ENCODE results near the gene HOXA4.

The HOXA4 gene

DNA sequence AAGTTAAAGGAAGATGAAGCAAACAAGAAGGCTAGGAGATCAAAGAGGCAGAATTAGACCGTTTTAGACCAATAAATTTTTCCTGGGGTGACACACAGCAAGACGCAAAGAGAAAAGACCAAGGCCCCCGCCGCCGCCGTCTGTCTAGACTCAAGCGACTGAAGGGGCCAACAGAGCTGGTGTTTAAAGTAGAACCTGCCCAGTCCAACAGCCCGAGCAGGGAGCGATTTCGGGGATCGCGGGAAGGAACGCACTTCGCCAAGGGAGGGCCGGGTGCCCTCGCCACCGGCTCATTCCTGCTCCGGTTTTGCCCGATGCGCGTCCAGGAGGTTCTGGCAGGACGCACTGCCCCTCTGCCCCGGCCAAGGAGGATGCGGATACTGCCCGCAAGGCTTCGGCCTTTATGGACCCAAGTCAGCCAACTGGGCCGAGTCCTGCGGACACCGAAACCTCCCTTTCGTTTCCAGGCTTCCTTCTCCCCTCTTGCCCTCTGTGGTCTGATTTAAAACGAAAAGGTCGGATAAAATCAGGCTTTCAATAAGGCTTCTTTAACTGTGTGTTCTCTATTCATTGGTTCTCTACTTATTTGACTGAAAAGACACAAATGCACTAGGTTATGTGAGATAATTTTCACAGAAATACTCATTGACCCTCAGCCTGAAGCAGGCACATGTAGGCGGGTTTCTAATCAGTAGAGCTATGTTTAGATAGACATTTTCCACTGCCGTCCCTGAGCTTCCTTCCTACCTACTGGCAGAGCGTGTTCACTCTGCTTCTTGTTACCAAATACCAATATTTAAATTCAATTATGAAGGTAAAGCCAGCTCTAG is 28.1 kb upstream of the HOXA4 start:
- no peak for DNase-seq (ENCODE audit: low read depth in 2 of 2)

DNA sequence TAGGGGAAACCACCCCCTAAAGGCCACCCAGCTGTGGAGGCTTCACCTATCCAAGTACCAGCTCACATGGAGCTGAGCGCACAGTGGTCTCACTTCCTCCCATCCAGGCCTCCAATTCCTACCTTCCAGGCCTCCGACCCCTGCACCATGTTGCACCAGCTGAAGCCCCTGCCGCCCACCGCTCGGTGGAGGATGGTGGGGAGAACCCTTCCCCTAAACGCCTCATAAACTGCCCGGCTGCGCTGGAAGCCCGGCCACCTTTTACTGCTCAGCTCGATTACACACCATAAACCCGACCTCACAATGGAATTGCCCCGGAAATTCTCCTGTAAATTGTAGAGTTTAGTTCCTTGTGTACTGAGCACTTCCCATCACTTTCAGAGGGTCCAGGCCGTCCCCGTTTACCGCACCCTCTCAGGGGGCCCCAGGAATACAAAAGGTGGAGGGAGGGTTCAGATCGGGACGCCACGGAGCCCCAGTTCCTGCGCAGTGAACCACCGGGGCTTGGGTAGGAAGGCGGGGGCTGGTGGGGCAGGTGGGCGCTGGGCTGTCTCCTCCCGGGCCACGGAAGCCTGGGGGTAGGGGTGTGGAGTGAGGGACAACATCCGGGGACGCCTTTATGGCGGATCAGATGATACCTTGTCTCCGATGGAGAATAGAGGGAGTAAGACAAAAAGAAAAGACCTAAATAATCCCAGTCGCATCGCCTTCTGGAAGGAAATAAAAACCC is 27.3 kb upstream of the HOXA4 start:
- DNase-seq (ENCODE audit: low read depth in 2 of 2) = no peak

DNA sequence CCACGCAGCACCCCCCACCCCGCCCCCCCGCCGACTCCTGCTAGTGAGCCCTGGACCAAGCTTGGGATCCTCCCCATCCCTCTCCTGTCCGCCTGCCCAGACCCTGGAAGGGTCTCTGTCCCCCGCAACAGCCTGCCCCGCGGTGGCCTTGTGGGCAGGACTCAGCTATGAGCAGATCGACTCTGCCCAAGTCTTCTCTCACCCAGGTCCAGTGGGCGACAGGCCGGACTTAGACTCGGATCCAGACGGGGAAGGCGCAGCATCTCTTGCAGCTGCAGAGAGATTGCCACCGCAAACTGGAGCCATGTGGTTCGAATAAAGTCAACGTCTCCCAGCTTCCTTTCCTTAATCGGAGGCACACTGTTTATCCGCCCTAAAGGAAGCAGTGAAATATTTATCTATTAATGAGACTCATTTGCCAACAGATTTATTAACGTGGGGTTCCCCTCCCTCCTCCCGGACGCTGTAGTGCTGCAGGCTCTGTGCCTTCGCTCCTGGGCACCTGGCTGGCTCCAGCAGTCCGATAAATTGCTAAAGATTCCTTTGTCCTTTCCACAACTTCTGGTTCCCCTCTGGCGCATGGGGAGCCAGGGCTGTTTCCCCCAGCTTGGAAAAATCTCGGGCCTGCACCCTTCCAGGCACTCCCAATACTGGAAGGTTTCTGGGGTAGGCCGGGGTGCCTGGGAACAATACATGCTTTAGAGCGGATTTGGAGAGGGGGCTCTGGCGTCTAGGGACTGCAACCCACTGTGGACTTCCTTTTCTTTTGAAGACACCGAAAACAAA is 26.6 kb upstream of the HOXA4 start:
- DNase-seq (ENCODE audit: low read depth in 2 of 2) = no peak

DNA sequence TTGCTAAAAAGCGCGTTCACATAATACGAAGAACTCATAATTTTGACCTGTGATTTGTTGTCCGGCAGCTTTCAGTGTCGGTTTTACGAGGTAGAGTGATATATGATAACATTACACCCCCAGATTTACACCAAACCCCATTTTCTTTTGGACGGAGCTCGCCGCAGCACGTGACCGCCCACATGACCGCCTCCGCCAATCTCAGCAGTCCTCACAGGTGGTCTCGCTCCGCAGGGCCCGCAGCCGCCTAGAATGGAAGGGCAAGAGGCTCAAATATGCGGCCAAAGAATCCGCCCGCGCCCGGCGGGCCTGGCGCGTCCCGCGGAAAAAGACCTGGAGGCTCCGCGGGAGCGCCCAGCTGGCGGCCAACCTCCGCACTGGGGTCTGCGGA is 25.9 kb upstream of the HOXA4 start, which contains the start of gene HOXA7:
Gene HOXA7 (minus strand): TSS at position 168 of the 391 bp plus-strand sequence. CDS start 130 bp downstream, at position 38.
- no peak for DNase-seq (ENCODE audit: low read depth in 2 of 2)

DNA sequence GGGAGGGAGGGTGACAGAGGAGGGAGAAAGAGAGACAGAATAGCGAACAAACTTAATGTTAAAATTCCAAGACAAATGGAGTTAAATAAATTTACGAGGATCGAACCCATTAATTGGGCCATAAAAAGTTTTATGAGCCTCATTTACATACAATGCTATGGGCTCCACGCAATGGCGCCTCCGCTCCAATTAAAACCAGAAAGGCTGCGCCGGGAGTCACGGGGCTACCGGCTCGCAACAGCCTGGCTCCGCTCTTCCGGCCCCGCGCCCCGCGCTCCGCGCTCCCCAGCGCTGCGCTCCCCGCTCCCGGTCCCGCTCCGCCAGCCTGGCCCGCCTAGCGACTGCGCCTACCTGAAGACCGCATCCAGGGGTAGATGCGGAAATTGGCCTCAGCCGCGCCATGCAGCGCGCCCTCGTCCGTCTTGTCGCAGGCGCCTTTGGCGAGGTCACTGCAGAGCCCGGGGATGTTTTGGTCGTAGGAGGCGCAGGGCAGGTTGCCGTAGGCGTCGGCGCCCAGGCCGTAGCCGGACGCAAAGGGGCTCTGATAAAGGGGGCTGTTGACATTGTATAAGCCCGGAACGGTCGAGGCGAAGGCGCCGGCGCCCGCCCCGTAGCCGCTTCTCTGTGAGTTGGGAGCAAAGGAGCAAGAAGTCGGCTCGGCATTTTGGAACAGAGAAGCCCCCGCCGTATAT is 25.4 kb upstream of the HOXA4 start:
- DNase-seq (ENCODE audit: low read depth in 2 of 2) = no peak

DNA sequence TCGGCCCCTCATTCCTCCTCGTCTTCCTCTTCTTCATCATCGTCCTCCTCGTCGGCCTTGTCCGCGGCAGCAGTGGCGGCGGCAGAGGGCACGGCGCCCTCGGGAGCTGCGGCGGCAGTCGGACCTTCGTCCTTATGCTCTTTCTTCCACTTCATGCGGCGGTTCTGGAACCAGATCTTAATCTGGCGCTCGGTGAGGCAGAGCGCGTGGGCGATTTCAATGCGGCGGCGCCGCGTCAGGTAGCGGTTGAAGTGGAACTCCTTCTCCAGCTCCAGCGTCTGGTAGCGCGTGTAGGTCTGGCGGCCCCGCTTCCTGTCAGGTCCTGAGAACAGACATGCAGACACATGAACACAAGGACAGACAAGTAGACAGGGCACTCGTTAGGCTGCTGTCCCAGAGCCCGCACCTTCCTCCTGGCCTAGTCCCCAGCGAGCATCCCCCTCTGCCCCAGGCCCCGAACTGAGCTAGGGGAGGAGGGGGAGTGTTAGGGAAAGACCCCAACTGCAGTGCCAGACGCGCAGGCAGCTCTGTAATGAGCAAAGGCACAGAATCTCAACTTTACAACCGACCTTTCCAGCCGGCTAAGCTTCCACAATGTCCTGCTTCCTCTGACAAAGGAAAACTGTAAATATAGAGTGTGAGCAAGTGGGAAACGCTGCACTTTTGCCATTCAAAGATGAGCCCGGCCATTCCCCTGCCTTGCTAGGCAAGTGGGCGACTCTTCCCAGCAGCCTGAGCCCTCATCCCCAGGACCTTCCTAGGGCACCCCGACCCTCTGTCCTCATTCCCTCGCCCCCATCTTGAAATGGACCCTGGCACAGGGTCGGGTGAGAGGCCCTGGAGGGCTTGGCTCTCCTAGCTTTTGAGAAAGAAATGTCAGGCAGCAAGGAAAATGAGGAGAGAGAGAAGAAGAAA is 24.6 kb upstream of the HOXA4 start:
- DNase-seq (ENCODE audit: low read depth in 2 of 2) = no peak

DNA sequence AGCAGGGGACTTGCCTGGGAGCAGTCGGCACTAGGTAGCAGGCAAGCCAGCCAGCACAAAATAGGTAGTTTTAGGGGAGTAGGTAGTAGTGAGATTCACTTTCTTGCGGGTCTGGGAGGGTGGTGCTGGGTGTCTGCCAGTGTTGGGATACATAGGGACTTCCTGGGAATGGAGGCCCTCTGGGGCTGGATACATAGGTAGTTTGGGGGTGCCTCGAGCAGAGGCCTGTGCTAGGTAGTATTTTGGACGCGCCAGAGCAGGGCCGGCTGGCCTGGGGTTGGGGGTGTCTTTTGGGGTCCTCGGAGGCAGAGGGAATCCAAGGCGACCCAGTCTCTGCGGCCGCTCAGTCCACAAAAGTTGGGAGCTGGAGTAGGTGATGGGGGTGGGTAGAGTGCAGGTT is 23.8 kb upstream of the HOXA4 start:
- DNase-seq (ENCODE audit: low read depth in 2 of 2) = no peak

DNA sequence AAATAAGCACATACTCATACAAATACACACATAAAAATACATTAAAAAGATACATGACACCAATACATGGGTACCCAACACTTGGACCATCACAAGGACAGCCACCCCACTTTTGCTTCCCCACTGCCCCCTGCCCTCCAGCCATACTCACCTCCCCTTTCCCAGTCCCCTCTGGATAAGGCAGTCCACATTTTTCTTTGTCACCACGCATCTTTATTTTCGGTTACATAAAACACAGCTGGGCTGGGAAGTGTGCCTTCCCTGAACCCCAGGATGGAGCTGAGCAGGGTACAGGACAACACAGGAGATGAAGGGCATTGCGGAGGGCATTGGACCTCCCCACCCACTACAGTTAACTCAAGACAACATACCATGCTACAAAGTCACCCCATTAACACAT is 23.0 kb upstream of the HOXA4 start:
- no peak for DNase-seq (ENCODE audit: low read depth in 2 of 2)

DNA sequence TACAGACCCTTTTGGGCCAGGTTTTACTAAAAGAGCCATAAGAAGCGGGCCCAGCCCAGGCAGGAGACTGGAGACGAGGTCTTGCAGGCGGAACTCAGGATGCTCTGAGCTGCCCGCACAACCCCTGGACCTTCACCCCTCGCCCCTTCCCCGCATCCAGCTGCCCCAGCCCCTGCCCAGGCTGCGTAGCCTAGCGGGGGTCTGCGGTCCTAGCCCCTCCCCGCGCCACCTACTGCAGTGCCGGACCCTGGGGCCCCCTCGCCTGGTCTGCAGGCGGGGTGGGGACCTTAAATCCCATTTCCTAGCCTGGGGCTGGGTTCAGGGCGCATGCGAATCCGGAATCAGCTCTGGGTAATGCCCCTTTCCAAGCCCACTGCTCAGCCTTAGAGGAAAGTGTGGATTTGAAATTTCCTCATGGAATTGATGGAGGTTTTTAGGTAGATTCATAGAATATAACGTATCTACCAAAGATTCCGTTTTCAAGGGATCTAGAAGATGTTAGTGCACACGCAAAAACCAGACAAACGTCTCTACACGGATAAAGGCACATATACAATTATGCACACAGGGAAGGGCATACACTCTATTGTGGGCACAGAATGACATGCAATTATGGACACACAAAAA is 22.4 kb upstream of the HOXA4 start:
- DNase-seq (ENCODE audit: low read depth in 2 of 2) = no peak

DNA sequence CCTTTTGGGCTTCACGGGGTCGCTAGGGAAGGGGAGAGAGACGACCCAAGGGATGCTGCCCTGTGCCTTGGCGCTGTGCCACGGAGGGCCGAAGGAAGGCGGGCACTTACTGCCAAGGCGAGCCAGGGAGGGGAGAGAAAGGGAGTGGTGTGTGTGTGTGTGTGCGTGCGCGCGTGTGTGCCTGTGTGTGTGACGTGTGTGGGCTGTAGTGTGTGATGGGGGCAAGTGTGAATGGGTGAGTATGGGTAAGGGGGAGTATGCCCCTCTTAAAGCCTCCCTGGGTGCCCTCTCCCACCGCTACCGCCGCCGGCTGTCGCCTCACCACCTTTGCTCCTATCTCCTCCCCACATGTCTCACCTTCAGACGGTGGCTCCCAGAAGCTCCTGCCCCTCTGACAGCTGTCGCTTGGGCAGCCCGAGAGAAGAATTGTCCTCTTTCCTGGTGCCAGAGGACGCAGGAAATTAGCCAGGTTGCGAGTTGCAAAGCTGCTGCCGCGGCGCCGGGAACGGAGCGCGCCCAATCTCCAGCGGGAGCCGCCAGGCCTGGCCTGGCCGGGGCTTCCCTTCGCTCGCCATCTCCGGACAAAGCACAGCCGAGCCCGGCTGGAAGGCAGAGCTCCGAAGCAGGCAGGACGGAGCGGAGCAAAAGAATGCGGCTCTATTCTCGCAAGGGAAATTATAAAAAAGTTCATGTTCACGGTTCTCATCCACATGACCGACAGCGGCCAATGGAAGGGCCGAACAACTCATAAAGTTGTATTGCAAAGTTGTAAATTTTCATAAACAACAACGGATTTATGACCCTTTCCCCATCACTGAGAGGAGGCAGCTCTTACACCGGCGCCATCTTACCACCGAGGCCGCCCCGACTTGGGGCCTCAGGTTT is 21.6 kb upstream of the HOXA4 start, which contains the start of gene HOXA3:
Gene HOXA3 (minus strand): TSS at position 653 of the 885 bp plus-strand sequence. CDS start 41,943 bp downstream, outside the sequence.
- DNase-seq (ENCODE audit: low read depth in 2 of 2) = peak in 1 of 2 experiments; percentile 42

DNA sequence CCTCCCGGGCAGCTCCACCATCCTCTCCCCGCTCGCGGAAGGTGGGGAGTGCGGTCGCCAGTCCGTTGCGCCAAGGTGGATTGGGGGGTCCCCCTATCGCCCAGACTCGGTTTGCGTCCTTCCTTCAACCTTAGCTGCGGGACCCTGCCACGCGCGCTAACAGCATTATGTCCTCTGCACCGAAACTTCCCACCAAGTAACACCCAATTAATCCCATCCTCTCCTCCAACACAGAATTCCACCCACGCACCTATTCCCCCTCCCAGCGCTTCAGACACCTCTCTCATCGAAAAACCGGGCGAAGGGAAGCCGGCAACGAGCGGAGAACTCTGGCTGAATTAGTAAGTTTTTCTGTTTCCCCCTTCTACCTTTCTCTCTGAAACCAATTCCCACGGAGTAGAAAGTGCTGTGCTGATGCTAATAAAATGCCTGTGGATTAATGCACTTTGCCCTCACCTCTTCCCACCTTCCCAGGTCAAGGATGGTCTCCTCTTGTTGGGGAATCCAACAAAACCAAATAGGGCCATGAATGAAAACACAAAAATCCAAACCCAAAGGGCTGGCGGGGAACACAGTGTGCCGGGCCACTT is 20.9 kb upstream of the HOXA4 start:
- DNase-seq (ENCODE audit: low read depth in 2 of 2) = no peak

DNA sequence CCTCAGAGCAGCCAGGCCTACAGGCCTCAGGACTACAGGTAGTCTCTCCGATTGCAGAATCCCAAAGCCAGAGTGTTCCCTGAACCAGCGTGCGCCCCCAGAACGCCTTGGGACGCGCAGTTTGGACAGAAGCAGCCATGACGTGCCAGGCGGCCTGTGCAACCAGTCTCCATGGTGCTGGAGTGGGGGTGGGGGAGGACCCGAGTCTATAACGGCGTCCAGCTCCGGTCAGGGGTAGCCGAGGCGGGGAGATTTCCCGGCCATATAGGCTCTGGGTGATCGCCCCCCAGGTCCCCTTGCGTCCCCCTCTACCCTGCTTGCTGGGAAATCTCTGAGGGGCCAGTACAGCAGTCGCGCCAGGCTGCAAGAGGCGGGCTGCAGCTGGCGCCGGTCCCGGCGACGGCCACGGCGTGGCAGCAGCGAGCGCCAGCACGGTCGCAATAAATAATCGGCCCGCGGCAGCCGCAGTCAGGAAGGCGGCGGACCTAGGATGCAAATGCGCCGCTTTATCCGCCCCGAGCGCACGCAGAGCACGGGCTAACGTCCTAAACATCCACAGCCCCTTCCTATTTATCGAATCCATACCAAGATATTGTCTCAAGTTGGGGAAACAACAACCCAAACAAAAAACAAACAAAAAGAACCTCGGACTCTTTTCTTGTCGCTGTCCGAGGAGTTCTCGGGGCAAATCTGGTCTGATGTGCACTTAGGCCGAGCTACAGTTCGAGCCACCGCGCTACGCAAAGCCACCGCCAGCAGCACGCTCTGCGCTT is 20.2 kb upstream of the HOXA4 start:
- DNase-seq (ENCODE audit: low read depth in 2 of 2) = peak in 1 of 2 experiments; percentile 53

DNA sequence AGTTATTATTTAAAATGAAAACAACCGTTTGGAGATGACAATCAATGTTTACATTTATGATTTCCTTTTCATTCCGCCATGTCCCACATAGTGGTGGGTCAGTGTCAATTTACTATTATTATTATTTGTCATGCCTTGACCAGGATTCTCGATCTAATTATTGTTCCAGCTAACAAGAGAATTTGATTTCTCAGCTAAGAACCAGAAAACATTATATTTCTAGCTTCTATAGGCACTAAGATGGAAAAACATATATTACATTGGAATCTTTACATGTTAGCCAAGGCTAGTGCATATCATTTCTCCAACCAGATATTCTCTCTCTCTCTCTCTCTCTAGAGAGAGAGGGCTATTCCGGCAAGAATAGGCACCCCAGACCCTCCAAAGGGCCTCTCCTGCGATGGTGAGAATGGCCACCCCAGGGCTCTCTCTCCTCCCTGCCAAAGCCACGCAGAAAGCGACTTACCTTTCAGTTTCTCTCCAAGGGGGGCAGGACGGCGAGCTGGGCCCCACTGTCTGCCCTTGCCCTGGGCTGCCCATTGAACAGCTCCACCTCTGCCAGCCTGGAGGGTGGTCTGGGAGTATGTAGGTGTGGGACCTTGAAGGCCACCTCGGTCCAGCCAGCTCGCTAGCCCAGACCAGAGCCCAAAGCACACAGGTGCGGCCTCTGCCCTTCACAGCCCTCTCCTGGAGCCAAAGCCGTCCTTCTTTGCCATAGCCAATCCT is 19.4 kb upstream of the HOXA4 start:
- DNase-seq (ENCODE audit: low read depth in 2 of 2) = no peak

DNA sequence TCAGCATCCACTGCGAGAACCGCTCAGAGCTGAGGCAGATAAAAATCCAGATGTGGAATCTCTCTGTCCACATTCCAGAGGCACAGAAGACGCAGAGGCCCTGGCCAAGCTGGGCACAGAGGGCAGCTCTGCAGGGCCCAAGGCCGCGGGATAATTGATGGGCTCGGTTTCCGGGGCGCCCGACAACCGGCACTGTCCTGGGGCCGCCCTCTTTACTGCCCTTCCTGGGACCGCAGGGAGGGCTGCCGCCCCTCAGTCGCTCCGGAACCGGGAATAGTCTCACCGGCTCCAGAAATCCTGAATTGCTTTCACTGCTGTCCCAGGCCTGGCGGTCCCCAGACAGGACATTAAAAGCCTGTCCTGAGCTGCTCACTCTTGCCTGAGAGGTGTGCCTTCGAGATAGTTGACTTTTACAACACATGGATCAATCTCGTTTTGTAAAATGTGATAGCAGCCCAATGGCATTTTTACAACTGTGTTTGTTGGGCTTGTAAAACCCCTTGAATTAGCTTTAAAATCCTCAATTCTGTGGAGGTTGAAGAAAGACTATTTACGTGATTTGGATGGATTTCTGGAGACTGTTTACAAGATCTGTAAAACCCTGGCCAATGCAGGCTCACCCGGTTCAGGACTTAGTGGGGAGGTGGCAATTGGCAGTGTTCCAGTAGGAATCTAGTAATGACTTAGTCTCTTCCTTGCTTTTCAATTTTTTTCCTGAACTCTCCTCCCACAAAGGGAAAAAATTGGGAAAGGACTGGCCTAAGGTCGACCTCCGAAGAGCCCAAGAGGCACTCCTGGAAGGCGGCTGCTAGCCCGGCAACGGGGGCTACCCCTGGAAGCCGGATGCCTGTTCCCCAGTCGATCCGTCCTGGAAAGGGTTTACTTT is 18.4 kb upstream of the HOXA4 start:
- DNase-seq (ENCODE audit: low read depth in 2 of 2) = no peak

DNA sequence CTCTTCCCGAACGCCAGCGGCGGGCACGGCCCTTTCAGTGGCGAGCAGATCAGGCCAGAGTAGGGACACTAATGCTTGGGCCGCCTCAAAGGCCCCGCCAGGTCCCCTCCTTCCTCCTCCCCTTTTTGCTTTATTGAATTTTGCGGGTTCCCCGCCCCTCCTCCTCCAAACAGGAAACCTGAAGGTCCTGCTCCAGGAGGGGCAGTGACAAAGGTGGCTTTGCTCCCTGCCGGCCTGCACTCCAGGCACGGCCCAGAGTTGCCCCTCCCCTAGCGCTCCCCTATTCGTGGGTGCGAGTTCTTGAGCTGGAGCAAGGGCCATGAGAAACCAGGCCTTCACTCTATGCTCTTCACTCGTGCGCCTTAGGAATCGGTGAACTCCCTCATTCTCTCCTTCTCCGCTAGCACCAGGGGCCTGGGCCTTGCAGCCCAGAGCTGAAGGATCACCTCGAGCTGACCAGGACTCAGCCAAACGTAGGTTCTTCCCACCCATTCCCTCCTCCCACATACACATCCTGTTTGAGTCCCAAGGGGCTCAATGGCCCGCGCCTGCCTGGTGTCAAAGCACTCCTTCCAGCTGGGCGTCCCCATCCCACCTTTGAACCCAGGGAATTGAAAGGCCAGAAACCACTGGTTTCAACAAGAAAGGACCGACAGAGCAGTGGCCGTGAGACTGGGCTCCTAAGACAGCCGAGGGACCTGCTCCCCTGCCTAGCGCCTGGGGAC is 17.6 kb upstream of the HOXA4 start:
- DNase-seq (ENCODE audit: low read depth in 2 of 2) = no peak
